Medulla oblongata (tissue), 1 donor: ENCODE results near the gene ARNT2.

Experiments
- DNase-seq: peaks from one replicate; pipeline ENCODE4 v3.0.0-alpha.2; 2015; ENCODE audit errors: extremely low spot score

ARNT2 gene

GRCh38 chr15:80441714-80442113, 37.5 kb downstream of the ARNT2 start:
- no peak for DNase-seq

- no peak for DNase-seq
Observed at GRCh38 chr15:80442728-80443403, 38.7 kb downstream of the ARNT2 start.

- DNase-seq, result no peak
Observed at GRCh38 chr15:80444680-80445251, 40.6 kb downstream of the ARNT2 start.

GRCh38 chr15:80445300-80446041, 41.3 kb downstream of the ARNT2 start:
- no peak for DNase-seq

- DNase-seq, result no peak
Observed at GRCh38 chr15:80447077-80447476, 42.9 kb downstream of the ARNT2 start.

- no peak for DNase-seq
Observed at GRCh38 chr15:80449825-80450224, 45.6 kb downstream of the ARNT2 start.

- no peak for DNase-seq
Observed at GRCh38 chr15:80450811-80451321, 46.7 kb downstream of the ARNT2 start.

- no peak for DNase-seq
Observed at GRCh38 chr15:80452166-80452565, 48.0 kb downstream of the ARNT2 start.

GRCh38 chr15:80455051-80455648, 51.0 kb downstream of the ARNT2 start:
- no peak for DNase-seq

GRCh38 chr15:80455668-80456442, 51.7 kb downstream of the ARNT2 start:
- peak; percentile 77 for DNase-seq

- no peak for DNase-seq
Observed at GRCh38 chr15:80456517-80457492, 52.6 kb downstream of the ARNT2 start.

- DNase-seq, result no peak
Observed at GRCh38 chr15:80457896-80458295, 53.7 kb downstream of the ARNT2 start.

- no peak for DNase-seq
Observed at GRCh38 chr15:80458580-80458979, 54.4 kb downstream of the ARNT2 start.

- peak; percentile 59 for DNase-seq
Observed at GRCh38 chr15:80459380-80459779, 55.2 kb downstream of the ARNT2 start.

GRCh38 chr15:80459818-80460217, 55.6 kb downstream of the ARNT2 start:
- DNase-seq, result peak; percentile 53

- no peak for DNase-seq
Observed at GRCh38 chr15:80461356-80462095, 57.3 kb downstream of the ARNT2 start.

- no peak for DNase-seq
Observed at GRCh38 chr15:80462111-80462510, 57.9 kb downstream of the ARNT2 start.

- DNase-seq, result no peak
Observed at GRCh38 chr15:80462836-80463512, 58.8 kb downstream of the ARNT2 start.
